ENCODE data around the gene GTF3C6. TPM values are rescaled to one million over a fixed set of nuclear protein-coding genes. Genes with fewer than 3 reads are reported as not detected.

Gene GTF3C6
- total RNA-seq, 1 donor from 2014 or later, result 94.2 TPM

- no peak overlapping the region for H3K27ac Mint-ChIP-seq
Measured at GRCh38 chr6:110938171-110938570, 20.3 kb upstream of the GTF3C6 start.

DNA sequence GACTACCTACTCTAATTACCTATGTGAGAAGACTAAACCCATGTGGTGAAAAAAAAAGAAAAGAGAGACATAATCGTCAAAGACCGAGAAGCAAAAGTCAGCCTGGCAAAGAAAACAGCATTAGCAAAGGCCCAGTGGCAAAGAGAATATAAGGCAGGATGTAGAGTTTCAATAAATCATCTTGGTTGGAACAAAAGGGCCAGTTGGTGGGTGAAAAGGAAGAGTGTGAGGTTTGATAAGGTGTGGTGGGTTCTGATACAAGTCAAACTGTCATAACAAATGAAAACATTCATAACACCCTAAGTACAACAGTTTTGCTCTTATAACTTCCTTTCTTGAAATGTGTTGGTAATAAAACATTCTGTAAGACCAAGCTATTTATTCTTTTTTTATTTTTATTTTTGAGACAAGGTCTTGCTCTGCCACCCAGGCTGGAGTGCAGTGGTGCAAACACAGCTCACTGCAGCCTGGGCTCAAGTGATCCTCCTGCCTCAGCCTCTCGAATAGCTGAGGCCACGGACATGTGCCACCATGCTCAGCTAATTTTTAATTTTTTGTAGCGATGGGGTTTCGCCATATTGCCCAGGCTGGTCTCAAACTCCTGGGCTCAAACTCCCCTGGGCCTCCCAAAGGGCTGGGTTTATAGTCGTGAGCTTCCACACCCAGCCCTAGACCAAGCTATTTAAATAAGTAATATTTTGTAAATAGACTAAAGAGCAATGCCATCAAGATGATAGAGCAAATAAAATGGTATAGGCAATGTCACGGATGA lies 18.9 kb upstream of the GTF3C6 start:
- no peak overlapping the region for H3K27ac Mint-ChIP-seq
- H3K4me1 Mint-ChIP-seq (ENCODE audit: low read depth), result no peaks in the 10 kb centered on the region
- no peaks in the 10 kb centered on the region for H3K27me3 Mint-ChIP-seq
- no peak for DNase-seq (ENCODE audit: low spot score, unreplicated experiment)
- H3K4me3 Mint-ChIP-seq (ENCODE audit: low read depth), result no peak overlapping the region
- H3K9me3 Mint-ChIP-seq (ENCODE audit: low read depth), result no peaks in the 10 kb centered on the region
- TF ChIP-seq, protein P1, sequence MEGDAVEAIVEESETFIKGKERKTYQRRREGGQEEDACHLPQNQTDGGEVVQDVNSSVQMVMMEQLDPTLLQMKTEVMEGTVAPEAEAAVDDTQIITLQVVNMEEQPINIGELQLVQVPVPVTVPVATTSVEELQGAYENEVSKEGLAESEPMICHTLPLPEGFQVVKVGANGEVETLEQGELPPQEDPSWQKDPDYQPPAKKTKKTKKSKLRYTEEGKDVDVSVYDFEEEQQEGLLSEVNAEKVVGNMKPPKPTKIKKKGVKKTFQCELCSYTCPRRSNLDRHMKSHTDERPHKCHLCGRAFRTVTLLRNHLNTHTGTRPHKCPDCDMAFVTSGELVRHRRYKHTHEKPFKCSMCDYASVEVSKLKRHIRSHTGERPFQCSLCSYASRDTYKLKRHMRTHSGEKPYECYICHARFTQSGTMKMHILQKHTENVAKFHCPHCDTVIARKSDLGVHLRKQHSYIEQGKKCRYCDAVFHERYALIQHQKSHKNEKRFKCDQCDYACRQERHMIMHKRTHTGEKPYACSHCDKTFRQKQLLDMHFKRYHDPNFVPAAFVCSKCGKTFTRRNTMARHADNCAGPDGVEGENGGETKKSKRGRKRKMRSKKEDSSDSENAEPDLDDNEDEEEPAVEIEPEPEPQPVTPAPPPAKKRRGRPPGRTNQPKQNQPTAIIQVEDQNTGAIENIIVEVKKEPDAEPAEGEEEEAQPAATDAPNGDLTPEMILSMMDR (IDR thresholded peaks at IDR 0.05; ENCODE audit: unreplicated experiment), result no peak
- no peaks in the 10 kb centered on the region for H3K36me3 Mint-ChIP-seq (ENCODE audit: insufficient read depth)

More at GRCh38 chr6:110938171-110938570, 20.3 kb upstream of the GTF3C6 start:
- no peak for DNase-seq (ENCODE audit: low spot score, unreplicated experiment)
- TF ChIP-seq, protein P1 (IDR thresholded peaks at IDR 0.05; ENCODE audit: unreplicated experiment), result no peak
- Mint-ChIP-seq H3K27me3 (no peaks in the 10 kb centered on the region), H3K9me3 (ENCODE audit: low read depth) (no peaks in the 10 kb centered on the region), H3K4me3 (ENCODE audit: low read depth) (no peak overlapping the region), H3K4me1 (ENCODE audit: low read depth) (peaks cover 1% of the 10 kb centered on the region), H3K36me3 (ENCODE audit: insufficient read depth) (no peaks in the 10 kb centered on the region)

DNA sequence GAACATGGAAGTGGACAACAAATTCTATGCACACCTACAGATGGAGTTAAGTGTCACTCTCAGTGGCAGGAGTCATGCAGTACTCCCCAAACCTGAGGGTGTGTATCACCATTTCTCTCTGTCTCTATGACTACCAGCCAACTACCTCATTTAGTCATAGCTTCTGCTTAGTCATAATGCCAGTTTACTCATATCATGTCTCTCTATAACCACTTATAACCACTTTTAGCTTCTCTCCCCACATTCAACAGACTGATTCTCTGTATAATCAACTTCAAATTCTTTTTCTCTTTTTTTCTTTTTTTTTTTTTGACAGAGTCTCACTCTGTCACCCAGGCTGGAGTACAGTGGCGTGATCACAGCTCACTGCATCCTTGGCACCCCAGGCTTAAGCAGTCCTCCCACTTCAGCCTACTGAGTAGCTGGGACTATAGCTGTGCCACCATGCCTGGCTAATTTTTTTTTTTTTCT lies 13.8 kb upstream of the GTF3C6 start:
- TF ChIP-seq, protein P1 (IDR thresholded peaks at IDR 0.05; ENCODE audit: unreplicated experiment), result no peak
- DNase-seq (ENCODE audit: low spot score, unreplicated experiment), result no peak
- H3K9me3 Mint-ChIP-seq (ENCODE audit: low read depth), result no peaks in the 10 kb centered on the region
- H3K27me3 Mint-ChIP-seq, result no peaks in the 10 kb centered on the region
- no peaks in the 10 kb centered on the region for H3K36me3 Mint-ChIP-seq (ENCODE audit: insufficient read depth)
- peaks cover 2% of the 10 kb centered on the region for H3K4me1 Mint-ChIP-seq (ENCODE audit: low read depth)
- H3K27ac Mint-ChIP-seq, result no peak overlapping the region
- no peak overlapping the region for H3K4me3 Mint-ChIP-seq (ENCODE audit: low read depth)

- Mint-ChIP-seq H3K27ac (no peak overlapping the region), H3K36me3 (ENCODE audit: insufficient read depth) (no peaks in the 10 kb centered on the region), H3K4me3 (ENCODE audit: low read depth) (no peak overlapping the region), H3K27me3 (no peaks in the 10 kb centered on the region), H3K9me3 (ENCODE audit: low read depth) (no peaks in the 10 kb centered on the region), H3K4me1 (ENCODE audit: low read depth) (peaks cover 16% of the 10 kb centered on the region)
- no peak for DNase-seq (ENCODE audit: low spot score, unreplicated experiment)
- TF ChIP-seq, protein P1 (IDR thresholded peaks at IDR 0.05; ENCODE audit: unreplicated experiment), result no peak
Measured at GRCh38 chr6:110946498-110946897, 12.0 kb upstream of the GTF3C6 start.

DNA sequence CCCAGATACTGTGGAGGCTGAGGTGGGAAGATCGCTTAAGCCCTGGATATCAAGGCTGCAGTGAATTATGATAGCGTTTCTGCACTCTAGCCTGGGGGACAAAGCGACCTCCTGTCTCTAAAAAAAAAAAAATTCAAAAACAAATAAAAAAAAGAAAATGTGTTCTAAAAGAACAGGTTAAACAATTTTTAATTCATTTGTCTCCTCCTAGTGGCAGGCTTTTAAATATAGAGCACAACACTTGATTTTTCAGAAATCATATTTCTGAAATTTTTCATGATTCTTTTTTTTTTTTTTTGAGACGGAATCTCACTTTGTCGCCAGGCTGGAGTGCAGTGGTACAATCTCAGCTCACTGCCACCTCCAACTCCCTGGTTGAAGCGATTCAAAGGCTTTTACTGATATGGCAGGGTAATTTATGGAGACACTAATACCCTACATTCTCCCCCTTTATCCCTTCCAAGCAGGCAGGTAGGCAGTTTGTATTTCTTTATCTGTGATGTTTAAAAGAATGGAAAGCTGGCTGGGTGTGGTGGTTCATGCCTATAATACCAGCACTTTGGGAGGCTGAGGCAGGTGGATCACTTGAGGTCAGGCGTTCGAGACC lies 8.7 kb upstream of the GTF3C6 start:
- no peak overlapping the region for H3K4me3 Mint-ChIP-seq (ENCODE audit: low read depth)
- no peaks in the 10 kb centered on the region for H3K27me3 Mint-ChIP-seq
- TF ChIP-seq, protein P1 (IDR thresholded peaks at IDR 0.05; ENCODE audit: unreplicated experiment), result peak; percentile 36
- peaks cover 29% of the 10 kb centered on the region for H3K4me1 Mint-ChIP-seq (ENCODE audit: low read depth)
- H3K36me3 Mint-ChIP-seq (ENCODE audit: insufficient read depth), result no peaks in the 10 kb centered on the region
- H3K27ac Mint-ChIP-seq, result no peak overlapping the region
- DNase-seq (ENCODE audit: low spot score, unreplicated experiment), result no peak
- H3K9me3 Mint-ChIP-seq (ENCODE audit: low read depth), result no peaks in the 10 kb centered on the region

Data from progenitor cell of endocrine pancreas (in vitro differentiated cells).